Medulla oblongata (tissue), 1 donor: Measurements from ENCODE around the gene NT5DC3.

Experiments
- DNase-seq: peaks from one replicate; pipeline ENCODE4 v3.0.0-alpha.2; 2015; ENCODE audit errors: extremely low spot score

Gene NT5DC3

GRCh38 chr12:103751600-103751999 is 89.4 kb downstream of the NT5DC3 start:
- DNase-seq: no peak

GRCh38 chr12:103751171-103751570 is 89.9 kb downstream of the NT5DC3 start:
- no peak for DNase-seq

- no peak for DNase-seq
Measured at GRCh38 chr12:103748875-103749274, 92.2 kb downstream of the NT5DC3 start.

- no peak for DNase-seq
Measured at GRCh38 chr12:103748002-103748401, 93.0 kb downstream of the NT5DC3 start.

GRCh38 chr12:103745962-103746361 is 95.1 kb downstream of the NT5DC3 start:
- no peak for DNase-seq

GRCh38 chr12:103743788-103744187 is 97.2 kb downstream of the NT5DC3 start:
- no peak for DNase-seq

- DNase-seq: peak; percentile 26
Measured at GRCh38 chr12:103742349-103742932, 98.6 kb downstream of the NT5DC3 start.

GRCh38 chr12:103737881-103738280 is 103.2 kb downstream of the NT5DC3 start:
- no peak for DNase-seq

- DNase-seq: no peak
Measured at GRCh38 chr12:103736572-103736971, 104.5 kb downstream of the NT5DC3 start.

- DNase-seq: no peak
Measured at GRCh38 chr12:103735291-103735690, 105.7 kb downstream of the NT5DC3 start.

GRCh38 chr12:103734863-103735262 is 106.2 kb downstream of the NT5DC3 start:
- no peak for DNase-seq

- no peak for DNase-seq
Measured at GRCh38 chr12:103731539-103731938, 109.5 kb downstream of the NT5DC3 start.

- no peak for DNase-seq
Measured at GRCh38 chr12:103729499-103729898, 111.5 kb downstream of the NT5DC3 start.

GRCh38 chr12:103728323-103728722 is 112.7 kb downstream of the NT5DC3 start:
- no peak for DNase-seq

- no peak for DNase-seq
Measured at GRCh38 chr12:103727638-103728037, 113.4 kb downstream of the NT5DC3 start.

GRCh38 chr12:103725398-103725797 is 115.6 kb downstream of the NT5DC3 start:
- no peak for DNase-seq
